Measurements from ENCODE around the gene MTPN.

Gene MTPN

GRCh38 chr7:135980665-135981180 is 3.6 kb upstream of the MTPN start:
- DNase-seq: peak; percentile 54

DNA sequence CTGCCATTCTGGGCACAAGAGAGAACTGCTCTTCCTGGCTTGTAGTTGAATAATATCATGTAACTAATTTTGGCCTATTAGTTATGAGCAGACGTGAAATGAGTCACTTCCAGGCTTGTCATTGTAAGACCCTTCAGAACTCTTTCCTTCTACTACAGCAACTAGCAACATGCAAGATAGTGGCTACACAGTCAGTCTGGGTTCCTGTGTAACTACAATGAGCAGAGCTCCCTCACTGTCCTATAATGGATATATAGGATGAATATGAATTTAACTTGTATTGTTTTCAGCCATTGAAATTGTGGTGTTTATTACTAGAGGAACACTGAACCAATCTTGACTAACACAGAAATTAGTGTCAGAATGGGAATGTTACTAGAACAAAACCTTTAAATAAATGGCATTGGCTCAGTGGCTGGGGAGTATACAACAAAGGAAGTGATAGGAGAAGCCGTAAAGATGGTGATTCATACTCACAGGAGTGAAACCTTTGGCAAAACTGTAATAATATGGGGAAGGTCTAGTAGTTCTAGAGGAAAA is 2.9 kb upstream of the MTPN start:
- no peak for DNase-seq

DNA sequence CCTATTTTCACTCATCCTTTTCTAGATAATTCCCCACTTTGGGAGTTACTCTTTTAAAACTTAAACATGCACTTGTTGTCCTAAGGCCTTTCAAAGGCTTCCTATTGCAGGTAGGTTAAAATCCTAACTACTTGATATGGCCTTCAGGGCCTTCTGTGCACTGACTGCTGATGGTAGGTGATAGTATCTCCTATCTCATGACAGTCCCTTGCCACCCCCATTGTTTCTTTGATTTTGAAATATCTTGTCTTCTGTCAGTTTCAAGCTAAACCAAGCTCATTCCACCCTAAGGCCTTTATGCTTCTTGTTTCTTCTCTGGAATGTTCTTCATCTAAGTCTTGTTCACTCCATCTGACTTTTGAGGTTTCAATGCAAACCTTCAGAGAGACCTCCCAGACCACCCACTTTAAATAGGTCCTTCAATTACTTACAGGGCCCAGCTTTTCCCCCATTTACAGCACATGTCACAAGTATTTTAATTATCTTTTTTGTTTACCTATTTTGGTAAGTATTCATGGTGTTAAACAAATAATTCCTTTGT is 2.4 kb upstream of the MTPN start:
- DNase-seq: no peak

DNA sequence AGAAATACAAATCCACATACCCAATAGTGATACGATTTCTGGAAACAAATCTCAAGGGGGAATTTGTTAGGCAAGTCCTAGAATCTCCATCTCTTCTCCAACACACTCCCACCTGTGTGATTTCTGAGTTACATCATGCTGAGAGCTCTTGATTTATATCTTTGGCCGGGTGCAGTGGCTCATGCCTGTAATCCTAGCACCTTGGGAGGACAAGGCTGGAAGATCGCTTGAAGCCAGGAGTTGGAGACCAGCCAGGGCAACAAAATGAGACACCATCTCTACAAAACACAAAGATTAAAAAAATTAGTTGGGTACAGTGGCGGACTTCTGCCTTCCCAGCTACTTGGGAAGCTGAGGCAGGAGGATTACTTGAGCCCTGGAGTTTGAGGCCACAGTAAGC is 1.5 kb upstream of the MTPN start:
- DNase-seq: no peak

DNA sequence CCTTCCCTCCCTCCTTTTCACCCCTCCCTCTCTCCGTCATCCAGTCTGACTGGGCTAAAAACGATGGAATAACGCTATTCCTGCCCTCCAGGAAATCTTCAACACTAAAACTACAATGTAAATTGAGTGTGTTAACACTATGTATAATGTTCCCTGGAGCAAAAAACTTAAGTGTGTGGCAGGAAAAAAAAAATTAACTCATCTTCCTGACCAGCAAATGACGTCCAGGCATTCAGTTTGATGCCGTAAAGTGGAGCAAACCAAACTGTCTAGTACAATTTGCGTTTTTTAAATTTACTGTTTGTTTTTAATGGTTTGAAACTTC is 545 bp upstream of the MTPN start:
- DNase-seq: no peak

DNA sequence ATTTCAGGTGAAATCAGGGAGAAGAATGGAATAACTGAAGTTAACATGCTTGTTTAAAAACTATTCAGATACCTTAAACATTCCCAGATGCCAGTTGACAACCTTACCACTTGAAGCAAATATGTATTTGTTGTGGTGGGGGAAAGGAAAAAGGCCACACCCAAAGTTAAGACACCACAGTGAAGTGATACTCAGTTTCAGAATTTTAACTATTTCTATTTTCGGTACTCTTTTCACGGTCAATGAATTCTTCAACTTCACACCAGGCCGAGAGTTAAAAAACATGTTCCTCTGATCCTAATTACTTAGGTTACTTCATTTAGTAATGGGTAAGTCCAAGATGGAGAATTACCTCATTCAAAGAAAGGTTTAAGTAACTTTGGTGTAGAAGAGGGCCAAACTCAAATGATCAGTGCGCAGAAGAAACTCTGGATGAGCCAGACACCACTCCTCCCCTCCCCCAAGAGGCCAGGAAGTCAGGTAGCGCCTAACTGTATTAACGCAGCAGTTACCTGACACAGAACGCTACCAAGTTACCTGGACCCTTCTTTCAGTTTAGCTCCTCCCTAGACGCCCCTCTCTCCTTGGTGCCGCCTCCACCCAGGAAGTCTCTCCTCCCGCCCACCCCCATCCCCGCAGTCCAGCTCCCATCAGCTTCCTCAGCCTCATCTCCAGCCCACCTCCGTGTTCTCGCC is 700 bp downstream of the MTPN start:
- no peak for DNase-seq

GRCh38 chr7:135975166-135975565 is 2.0 kb downstream of the MTPN start:
- no peak for DNase-seq

DNA sequence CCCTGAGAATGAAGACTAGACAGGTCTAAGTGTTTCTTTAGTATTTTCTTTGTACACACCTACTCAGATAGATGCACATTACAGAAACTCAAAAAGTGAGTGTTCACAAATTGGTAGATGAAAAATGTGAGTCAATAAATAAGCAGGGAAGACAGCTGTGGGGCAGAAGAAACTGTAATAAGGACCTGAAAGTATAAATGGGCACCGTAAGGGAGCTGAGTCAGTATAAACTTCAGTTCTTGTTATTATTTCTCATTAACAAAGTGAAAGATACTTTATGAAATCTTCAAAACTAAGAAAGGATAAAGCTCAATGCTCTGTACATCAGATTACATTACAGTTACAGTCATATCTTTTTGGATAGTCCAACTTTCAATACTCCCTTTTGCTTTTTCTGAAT is 2.5 kb downstream of the MTPN start:
- DNase-seq: no peak

GRCh38 chr7:135971366-135971725 is 5.8 kb downstream of the MTPN start:
- no peak for DNase-seq

DNA sequence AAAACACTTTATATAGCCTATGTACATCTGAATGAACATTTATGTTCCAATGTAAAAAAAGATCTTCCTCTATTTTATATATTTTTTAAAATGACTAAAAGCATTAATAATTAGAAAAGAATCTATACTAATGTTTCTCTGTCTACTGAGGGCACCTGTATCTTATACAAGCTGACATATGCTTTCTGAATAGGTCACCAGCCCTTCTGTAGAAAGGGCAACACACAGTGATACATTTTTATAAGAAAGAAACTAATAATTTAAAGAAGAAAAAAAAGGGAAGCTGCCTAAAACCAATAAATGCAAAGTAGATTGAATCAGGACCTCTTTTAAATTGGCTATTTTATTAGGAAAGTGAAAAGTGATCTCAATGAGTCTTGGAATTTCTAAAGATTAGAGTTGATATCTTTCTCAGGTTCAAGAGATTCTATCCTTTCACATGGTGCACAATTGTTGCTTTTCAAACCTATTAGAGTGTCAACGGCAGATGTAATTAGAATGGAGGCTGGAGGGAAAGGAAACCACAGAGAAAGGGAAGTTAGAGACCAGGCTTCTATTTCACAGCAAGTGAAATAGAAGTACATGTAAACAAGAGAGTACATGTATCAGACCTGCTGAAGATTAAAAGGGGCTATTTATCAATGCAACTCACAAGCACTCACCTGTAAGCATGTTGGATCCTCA is 6.3 kb downstream of the MTPN start:
- DNase-seq: no peak

DNA sequence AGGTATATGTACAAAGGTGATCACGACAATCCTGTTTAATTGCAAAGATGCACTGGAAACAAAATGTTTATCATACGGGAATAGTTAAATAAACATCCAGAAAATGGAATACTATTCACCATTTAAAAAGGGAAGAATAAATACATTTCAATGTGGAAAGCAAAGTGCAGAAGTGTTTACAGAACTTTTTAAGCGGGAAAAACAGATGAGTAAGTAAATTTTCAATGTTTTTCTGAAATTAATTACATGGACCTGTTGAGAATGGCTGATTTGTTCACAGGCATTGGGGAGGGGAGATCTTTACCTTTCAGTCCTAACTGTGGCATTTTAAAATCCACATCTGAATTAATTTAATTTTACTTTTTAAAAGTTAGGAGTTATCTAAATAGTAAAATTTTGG is 7.1 kb downstream of the MTPN start:
- no peak for DNase-seq

DNA sequence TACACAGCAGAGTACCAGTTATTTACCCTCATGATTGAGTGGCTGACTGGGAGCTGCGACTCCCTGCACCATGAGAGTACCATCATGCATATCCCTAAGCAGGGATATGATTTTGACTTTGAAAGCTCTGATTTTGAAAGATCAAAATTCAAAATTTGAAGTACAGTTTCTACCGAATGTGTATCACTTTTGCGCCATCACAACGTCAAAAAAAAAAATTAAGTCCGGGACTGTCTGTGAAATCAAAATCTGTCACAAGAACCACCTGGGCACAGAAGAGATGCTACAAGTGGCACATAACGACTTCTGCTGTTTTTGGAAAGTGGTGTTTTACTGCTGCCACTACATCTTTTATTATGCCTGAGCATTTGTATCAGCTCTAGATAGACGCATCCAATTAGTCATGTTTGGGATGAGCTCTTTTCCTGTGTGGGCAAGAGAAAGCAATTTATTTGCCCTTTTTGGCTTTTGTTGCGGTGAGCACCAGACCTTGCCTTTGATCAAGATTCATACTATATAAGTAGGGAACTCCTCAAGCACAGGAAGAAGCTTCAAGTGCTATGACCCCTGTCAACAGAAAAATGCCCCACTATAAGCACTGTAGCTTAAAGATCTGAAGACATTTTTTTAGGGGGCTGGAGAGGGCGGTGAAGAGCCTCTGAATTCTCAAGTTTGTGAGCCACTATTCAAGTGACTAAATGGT is 10.7 kb downstream of the MTPN start:
- no peak for DNase-seq

- no peak for DNase-seq
These were observed 11.6 kb downstream of the MTPN start for GRCh38 chr7:135965602-135966001.

GRCh38 chr7:135964791-135965190 is 12.4 kb downstream of the MTPN start:
- no peak for DNase-seq

GRCh38 chr7:135964274-135964673 is 12.9 kb downstream of the MTPN start:
- DNase-seq: no peak

DNA sequence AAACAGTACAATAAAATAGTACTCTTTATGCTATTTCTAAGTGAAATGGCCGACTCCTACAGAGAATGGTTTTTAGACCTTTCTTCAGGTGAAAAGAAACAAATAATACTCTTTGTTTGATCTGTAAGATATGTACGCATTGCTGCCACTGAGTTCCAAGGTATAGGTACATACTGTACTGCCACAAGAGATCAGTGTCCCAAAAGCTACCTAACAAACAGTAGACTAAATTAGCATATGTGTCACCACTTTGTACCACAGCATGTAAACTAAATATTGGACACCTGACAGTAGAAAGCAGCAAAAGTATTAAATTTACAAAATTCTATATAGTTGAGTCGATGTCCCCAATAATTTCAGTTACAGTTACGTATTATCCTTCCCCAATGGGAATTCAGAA is 14.4 kb downstream of the MTPN start:
- no peak for DNase-seq

DNA sequence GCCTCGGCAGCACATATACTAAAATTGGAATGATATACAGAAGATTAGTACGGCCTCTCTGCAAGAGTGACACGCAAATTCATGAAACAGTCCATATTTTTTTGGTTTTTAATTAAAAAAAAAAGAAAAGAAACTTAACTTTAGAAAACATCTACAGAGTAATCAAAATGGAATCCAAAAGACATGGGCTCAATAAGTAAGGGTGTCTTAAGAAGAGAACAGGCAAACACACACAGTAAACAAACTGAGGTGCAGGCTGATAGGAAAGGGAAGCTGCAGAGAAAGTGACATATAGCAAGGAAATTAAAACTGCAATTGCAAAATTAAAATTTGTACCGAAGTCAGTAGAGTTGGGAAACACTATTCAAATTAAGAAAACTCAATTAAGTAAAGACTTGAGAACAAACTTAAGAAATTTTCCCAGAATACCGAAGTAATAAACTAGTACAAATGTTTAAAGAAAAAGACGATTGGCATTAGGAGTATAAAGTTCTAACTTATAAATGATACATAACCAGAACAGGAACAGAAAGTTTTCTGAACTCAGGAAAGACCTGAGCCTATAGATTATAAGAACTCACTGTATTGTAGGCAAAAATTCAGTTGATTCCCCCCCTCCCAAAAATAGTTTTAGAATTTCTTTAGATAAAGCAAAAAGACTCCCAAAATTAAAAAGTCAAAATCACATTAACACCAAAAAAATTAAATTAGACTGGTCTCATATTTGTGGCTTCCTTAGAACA is 16.3 kb downstream of the MTPN start:
- DNase-seq: no peak

DNA sequence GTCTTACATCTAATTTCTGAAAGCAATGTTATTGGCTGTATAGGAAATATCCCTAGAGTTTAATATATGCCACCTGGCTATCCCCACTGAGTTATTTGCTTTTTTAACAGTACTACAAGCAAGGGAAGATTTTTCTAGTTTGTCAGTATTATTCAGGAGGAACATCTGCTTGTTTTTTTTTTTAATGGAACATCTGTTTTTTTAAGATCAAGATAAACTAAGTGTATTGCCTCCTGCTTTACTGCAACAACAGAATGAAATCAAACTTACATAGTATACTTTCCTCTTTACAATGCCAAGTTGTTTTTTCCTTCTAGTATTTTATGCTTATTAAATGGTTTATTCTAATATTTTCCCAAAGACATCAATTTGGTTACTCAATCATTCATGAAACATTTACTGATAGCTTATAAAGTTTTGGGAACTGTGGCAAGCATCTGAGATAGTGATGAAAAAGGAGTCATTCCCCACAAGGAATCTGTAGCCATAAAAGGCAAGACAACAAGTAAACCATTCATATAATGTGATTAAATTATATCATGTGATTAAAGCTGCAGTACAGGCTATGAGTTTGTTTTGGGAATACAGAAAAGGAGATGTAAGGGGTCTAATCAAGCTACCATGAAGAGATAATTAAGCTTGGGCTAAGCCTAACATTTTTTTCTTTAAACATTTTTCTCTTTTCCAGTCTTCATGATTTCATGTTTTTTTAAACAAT is 17.4 kb downstream of the MTPN start:
- DNase-seq: no peak

DNA sequence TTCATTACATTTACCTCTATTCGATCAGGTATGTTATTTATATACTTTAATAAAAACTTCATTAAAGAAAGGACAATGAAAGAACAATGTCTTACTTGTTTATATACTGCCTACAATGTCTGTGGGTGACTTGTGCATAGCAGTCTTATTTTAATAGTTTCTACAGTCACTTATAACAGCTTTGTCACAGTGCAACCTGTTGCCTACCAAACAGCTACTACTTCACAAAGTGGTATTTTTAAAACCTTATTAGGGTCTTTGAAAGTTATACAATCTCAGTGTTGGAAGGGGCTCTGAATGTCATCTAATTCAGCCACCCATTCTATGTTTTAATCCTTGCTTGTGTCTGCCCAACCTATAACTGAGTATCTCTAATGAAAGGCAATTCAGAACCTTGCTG is 19.0 kb downstream of the MTPN start:
- no peak for DNase-seq

DNA sequence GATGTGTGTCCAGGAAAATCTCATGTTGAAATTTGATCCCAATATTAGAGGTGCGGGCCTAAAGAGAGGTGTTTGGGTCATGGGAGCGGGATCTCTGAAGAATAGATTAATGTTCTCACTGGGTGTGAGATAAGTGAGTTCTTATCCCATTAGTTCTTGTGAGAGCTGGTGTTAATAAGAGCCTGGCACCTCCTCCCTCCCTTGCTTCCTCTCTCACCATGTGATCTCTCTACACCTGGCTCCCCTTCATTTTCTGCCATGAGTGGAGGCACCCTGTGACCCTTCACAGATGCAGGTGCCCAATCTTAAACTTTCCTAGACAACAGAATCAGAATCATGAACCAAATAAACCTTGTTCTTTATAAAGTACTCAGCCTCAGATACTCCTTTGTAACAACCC is 19.5 kb downstream of the MTPN start:
- no peak for DNase-seq

GRCh38 chr7:135956393-135956792 is 20.8 kb downstream of the MTPN start:
- DNase-seq: no peak

DNA sequence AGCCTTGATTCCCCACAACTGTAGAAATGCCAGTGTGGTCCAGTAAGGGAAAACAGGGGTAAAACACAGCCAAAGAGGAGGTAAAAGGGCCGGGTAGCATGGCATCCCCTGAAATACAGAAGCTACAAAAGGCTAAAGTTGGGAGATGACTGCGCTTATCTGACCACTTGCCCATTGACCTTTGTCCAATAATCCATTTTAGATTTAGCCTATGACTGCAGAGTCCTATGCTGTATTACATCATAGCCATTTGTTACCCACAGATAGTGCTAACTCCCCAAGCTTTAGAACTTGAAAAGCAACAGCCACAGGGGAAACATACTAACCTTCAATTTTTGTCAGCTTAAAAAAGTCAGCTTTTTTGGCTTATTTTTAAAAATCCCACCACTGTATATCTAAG is 26.2 kb downstream of the MTPN start:
- no peak for DNase-seq

Measured in activated gamma-delta T cell treated with Interleukin-2 at 50 U/mL for 16 hours (primary cell).